Right renal cortex interstitium (tissue), 3 donors: ENCODE measurements around the gene TSEN15. TPM values are rescaled to one million over a fixed set of nuclear protein-coding genes. Genes with fewer than 3 reads are reported as not detected.

Source experiments
- DNase-seq, 3 donors: peaks; one replicate each; pipeline ENCODE4 v3.0.0-alpha.2; 2013; ENCODE audit warnings: low read depth in 3 of 3, low spot score in 2 of 3
- polyA plus RNA-seq, 3 donors: library from polyadenylated mRNA; unstranded; fragments of 120-200 nt; gene quantifications; one replicate each; pipeline ENCODE4 v1.2.1, GENCODE V29; 2013; ENCODE audit not compliant: insufficient read length in 3 of 3

TSEN15 gene
- 10 to 100 TPM; 42.9 to 46.0 (median 45.2) TPM for polyA plus RNA-seq

GRCh38 chr1:184051485-184052193 is at the start of gene TSEN15:
Gene TSEN15, plus strand, starts transcription at chr1:184051730. Its CDS starts 26 bp downstream, at chr1:184051756.
- DNase-seq, result peak in 1 of 3 donors; percentile 48

GRCh38 chr1:184002071-184002470 is 49.5 kb upstream of the TSEN15 start:
- no peak for DNase-seq

GRCh38 chr1:184004935-184005334 is 46.6 kb upstream of the TSEN15 start:
- DNase-seq, result no peak

GRCh38 chr1:184005506-184005905 is 46.0 kb upstream of the TSEN15 start:
- DNase-seq, result no peak

- no peak for DNase-seq
These were observed 40.7 kb upstream of the TSEN15 start for GRCh38 chr1:184010788-184011187.

- no peak for DNase-seq
These were observed 39.3 kb upstream of the TSEN15 start for GRCh38 chr1:184012187-184012586.

- DNase-seq, result no peak
These were observed 37.3 kb upstream of the TSEN15 start for GRCh38 chr1:184014271-184014670.

- DNase-seq, result no peak
These were observed 35.4 kb upstream of the TSEN15 start for GRCh38 chr1:184016169-184016568.

- no peak for DNase-seq
These were observed 34.2 kb upstream of the TSEN15 start for GRCh38 chr1:184017306-184017705.

- no peak for DNase-seq
These were observed 32.9 kb upstream of the TSEN15 start for GRCh38 chr1:184018622-184019021.

GRCh38 chr1:184019069-184019468 is 32.5 kb upstream of the TSEN15 start:
- DNase-seq, result no peak

- DNase-seq, result no peak
These were observed 32.0 kb upstream of the TSEN15 start for GRCh38 chr1:184019506-184019905.

GRCh38 chr1:184020328-184020727 is 31.2 kb upstream of the TSEN15 start:
- DNase-seq, result no peak

- DNase-seq, result no peak
These were observed 30.7 kb upstream of the TSEN15 start for GRCh38 chr1:184020855-184021254.

- DNase-seq, result no peak
These were observed 29.8 kb upstream of the TSEN15 start for GRCh38 chr1:184021728-184022127.

GRCh38 chr1:184022668-184023067 is 28.9 kb upstream of the TSEN15 start:
- DNase-seq, result peak in 2 of 3 donors; percentile 72 to 77

GRCh38 chr1:184023171-184023570 is 28.4 kb upstream of the TSEN15 start:
- no peak for DNase-seq

GRCh38 chr1:184025242-184025675 is 26.3 kb upstream of the TSEN15 start:
- no peak for DNase-seq

GRCh38 chr1:184027826-184028695 is 23.5 kb upstream of the TSEN15 start:
- no peak for DNase-seq

GRCh38 chr1:184028854-184029623 is 22.5 kb upstream of the TSEN15 start:
- no peak for DNase-seq
